RWPE2 (cell line): ENCODE measurements around the gene FAM174C.

Experiments used
- ATAC-seq: fragments of 200-7000 bp; cut with Tn5 transposase; 3 replicates; pipeline ENCODE4 v1.9.1; 2021; ENCODE audit warnings: low read depth
- DNase-seq: peaks from one replicate; pipeline ENCODE4 v3.0.0-alpha.2; 2020; ENCODE audit warnings: low spot score
- H3K27ac ChIP-seq: fragments of 450-650 bp; 2 replicates; pipeline ENCODE4 v1.5.1; 2017; ENCODE audit warnings: mild to moderate bottlenecking; ENCODE audit not compliant: poor library complexity, severe bottlenecking
- H3K27me3 ChIP-seq: fragments of 250-450 bp; sonication (Bioruptor Pico); 2 replicates; pipeline ENCODE4 v1.5.1; 2021; ENCODE audit warnings: mild to moderate bottlenecking, moderate library complexity; ENCODE audit not compliant: insufficient read depth, poor library complexity, severe bottlenecking
- H3K36me3 ChIP-seq: fragments of 250-450 bp; sonication (Bioruptor Pico); 2 replicates; pipeline ENCODE4 v1.5.1; 2020; ENCODE audit warnings: low read depth, mild to moderate bottlenecking, moderate library complexity
- H3K4me1 ChIP-seq: fragments of 250-450 bp; sonication (Bioruptor Pico); 2 replicates; pipeline ENCODE4 v1.5.1; 2021; ENCODE audit warnings: mild to moderate bottlenecking, moderate library complexity; ENCODE audit not compliant: insufficient read depth, poor library complexity, severe bottlenecking
- H3K4me3 ChIP-seq: fragments of 250-450 bp; sonication (Bioruptor Pico); 2 replicates; pipeline ENCODE4 v1.5.1; 2021; ENCODE audit warnings: mild to moderate bottlenecking, moderate library complexity; ENCODE audit not compliant: severe bottlenecking
- H3K9me3 ChIP-seq: fragments of 250-450 bp; sonication (Bioruptor Pico); 2 replicates; pipeline ENCODE4 v1.5.1; 2021; ENCODE audit warnings: mild to moderate bottlenecking, moderate library complexity; ENCODE audit not compliant: severe bottlenecking
- TF ChIP-seq, protein P1 (sequence below): fragments of 450-650 bp; IDR thresholded peaks from one replicate; pipeline ENCODE4 v1.5.1; 2017; ENCODE audit warnings: mild to moderate bottlenecking, moderate library complexity; ENCODE audit not compliant: poor library complexity, severe bottlenecking

The FAM174C gene

DNA sequence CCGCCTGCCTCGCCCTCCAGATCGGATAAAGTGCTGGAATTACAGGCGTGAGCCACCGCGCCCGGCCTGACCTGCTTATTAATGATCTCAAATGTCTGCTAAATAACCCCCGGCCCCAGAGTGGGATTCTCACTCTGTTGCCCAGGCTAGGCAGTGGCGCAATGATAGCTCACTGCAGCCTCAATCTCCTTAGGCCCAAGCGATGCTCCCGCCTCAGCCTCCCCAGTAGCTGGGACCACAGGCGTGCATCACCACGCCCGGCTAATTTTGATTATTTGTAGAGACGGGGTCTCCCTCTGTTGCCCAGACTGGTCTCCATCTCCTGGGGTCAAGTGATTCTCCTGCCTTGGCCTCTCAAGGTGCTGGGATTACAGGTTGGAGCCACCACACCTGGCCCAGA is 34.4 kb upstream of the FAM174C start:
- peak overlapping the region; percentile 97 for H3K27ac ChIP-seq
- no peak overlapping the region for H3K4me3 ChIP-seq
- DNase-seq (no peak), ATAC-seq (no peak)
- TF ChIP-seq, protein P1, sequence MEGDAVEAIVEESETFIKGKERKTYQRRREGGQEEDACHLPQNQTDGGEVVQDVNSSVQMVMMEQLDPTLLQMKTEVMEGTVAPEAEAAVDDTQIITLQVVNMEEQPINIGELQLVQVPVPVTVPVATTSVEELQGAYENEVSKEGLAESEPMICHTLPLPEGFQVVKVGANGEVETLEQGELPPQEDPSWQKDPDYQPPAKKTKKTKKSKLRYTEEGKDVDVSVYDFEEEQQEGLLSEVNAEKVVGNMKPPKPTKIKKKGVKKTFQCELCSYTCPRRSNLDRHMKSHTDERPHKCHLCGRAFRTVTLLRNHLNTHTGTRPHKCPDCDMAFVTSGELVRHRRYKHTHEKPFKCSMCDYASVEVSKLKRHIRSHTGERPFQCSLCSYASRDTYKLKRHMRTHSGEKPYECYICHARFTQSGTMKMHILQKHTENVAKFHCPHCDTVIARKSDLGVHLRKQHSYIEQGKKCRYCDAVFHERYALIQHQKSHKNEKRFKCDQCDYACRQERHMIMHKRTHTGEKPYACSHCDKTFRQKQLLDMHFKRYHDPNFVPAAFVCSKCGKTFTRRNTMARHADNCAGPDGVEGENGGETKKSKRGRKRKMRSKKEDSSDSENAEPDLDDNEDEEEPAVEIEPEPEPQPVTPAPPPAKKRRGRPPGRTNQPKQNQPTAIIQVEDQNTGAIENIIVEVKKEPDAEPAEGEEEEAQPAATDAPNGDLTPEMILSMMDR = no peak
- no peaks in the 10 kb centered on the region for H3K9me3 ChIP-seq
- H3K27me3 ChIP-seq = no peaks in the 10 kb centered on the region
- H3K4me1 ChIP-seq = peaks cover 19% of the 10 kb centered on the region
- H3K36me3 ChIP-seq = peaks cover 12% of the 10 kb centered on the region

GRCh38 chr19:1241417-1242095 is 33.8 kb upstream of the FAM174C start, which contains the start of gene ATP5F1D:
Gene ATP5F1D (plus strand): TSS chr19:1241751. CDS start chr19:1241851, 100 bp downstream.
- Histone ChIP-seq H3K27ac (peak within 1 kb of the TSS; percentile 97), H3K4me3 (peak within 1 kb of the TSS; percentile 98), H3K4me1 (peaks cover 23% of the 10 kb centered on the region), H3K36me3 (peaks cover 12% of the 10 kb centered on the region), H3K9me3 (no peaks in the 10 kb centered on the region), H3K27me3 (no peaks in the 10 kb centered on the region)
- DNase-seq (peak; percentile 91), ATAC-seq (peak; percentile 49)
- TF ChIP-seq, protein P1 = no peak

DNA sequence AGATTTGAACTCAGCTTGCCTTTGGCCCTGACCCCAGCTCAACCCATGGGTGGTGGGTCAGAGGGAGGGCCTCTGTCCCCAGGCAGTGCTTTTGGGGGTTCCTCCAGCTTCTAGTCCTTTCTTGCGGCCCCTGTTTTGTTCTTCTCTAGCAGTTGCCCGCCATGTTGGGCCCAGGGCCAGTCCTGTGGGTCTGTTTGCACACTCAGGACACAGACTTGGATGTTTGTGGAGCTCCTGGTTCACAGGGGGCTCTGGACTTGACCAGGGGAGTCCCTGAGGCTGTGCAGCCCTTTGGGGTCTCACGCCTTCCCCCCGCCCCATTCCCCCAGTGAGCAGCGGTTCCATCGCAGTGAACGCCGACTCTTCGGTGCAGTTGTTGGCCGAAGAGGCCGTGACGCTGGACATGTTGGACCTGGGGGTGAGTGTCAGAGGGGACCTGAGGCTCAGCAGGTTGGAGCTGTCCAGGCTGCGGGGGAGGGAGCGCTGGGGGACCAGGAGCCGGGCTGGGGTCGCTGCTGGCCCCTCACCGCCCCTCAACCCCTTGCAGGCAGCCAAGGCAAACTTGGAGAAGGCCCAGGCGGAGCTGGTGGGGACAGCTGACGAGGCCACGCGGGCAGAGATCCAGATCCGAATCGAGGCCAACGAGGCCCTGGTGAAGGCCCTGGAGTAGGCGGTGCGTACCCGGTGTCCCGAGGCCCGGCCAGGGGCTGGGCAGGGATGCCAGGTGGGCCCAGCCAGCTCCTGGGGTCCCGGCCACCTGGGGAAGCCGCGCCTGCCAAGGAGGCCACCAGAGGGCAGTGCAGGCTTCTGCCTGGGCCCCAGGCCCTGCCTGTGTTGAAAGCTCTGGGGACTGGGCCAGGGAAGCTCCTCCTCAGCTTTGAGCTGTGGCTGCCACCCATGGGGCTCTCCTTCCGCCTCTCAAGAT is 31.3 kb upstream of the FAM174C start:
- TF ChIP-seq, protein P1 = peak; percentile 87
- no peaks in the 10 kb centered on the region for H3K9me3 ChIP-seq
- ATAC-seq (peak; percentile 41), DNase-seq (no peak)
- H3K27me3 ChIP-seq = no peaks in the 10 kb centered on the region
- peaks cover 23% of the 10 kb centered on the region for H3K4me1 ChIP-seq
- H3K27ac ChIP-seq = peak overlapping the region; percentile 97
- peaks cover 12% of the 10 kb centered on the region for H3K36me3 ChIP-seq
- no peak overlapping the region for H3K4me3 ChIP-seq

- Histone ChIP-seq H3K27ac (peak overlapping the region; percentile 97), H3K9me3 (no peaks in the 10 kb centered on the region), H3K4me1 (peaks cover 23% of the 10 kb centered on the region), H3K36me3 (peaks cover 15% of the 10 kb centered on the region), H3K27me3 (no peaks in the 10 kb centered on the region), H3K4me3 (no peak overlapping the region)
- TF ChIP-seq, protein P1 = peak; percentile 58
- DNase-seq (no peak), ATAC-seq (peak; percentile 9; the same call in 1 of the 3 replicates)
Measured at GRCh38 chr19:1244693-1245451, 30.5 kb upstream of the FAM174C start.
